Immature natural killer cell (primary cell): Measurements from ENCODE around the gene OOSP3. TPM values are rescaled to one million over a fixed set of nuclear protein-coding genes. Genes with fewer than 3 reads are reported as not detected.
A peak's percentile ranks its signal among the peaks of the same experiment; 100 is the strongest.
"Not testable (repeated sequence)": the region's sequence is repeated elsewhere in the genome, so short reads cannot be mapped to it uniquely, and the experiment has no call there.

Source experiments
- DNase-seq, 3 donors: peaks; one replicate each; pipeline ENCODE4 v3.0.0; 2022; ENCODE audit warnings: mixed read lengths in 1 of 3
- H3K27ac Mint-ChIP-seq, 6 donors: one replicate each; pipeline ENCODE4 v1.8.0; 2020; ENCODE audit warnings: mixed read lengths in 6 of 6, mild to moderate bottlenecking in 5 of 6, inconsistent platforms in 4 of 6, moderate library complexity in 3 of 6
- H3K27me3 Mint-ChIP-seq, 3 donors: one replicate each; pipeline ENCODE4 v1.8.0; 2020 to 2021; ENCODE audit warnings: low read depth in 3 of 3, mild to moderate bottlenecking in 3 of 3, mixed read lengths in 3 of 3, moderate library complexity in 3 of 3, inconsistent platforms in 1 of 3
- H3K36me3 Mint-ChIP-seq, 3 donors: one replicate each; pipeline ENCODE4 v1.8.0; 2020; ENCODE audit warnings: mixed read lengths in 3 of 3, inconsistent platforms in 2 of 3, mild to moderate bottlenecking in 2 of 3
- H3K4me1 Mint-ChIP-seq, 2 donors: one replicate each; pipeline ENCODE4 v1.8.0; 2020; ENCODE audit warnings: inconsistent platforms in 2 of 2, mild to moderate bottlenecking in 2 of 2, mixed read lengths in 2 of 2, moderate library complexity in 1 of 2
- H3K4me3 Mint-ChIP-seq, 5 donors: one replicate each; pipeline ENCODE4 v1.8.0; 2020; ENCODE audit warnings: mild to moderate bottlenecking in 5 of 5, mixed read lengths in 5 of 5, inconsistent platforms in 3 of 5, moderate library complexity in 3 of 5
- H3K9me3 Mint-ChIP-seq, 6 donors: one replicate each; pipeline ENCODE4 v1.8.0; 2020; ENCODE audit warnings: mild to moderate bottlenecking in 6 of 6, mixed read lengths in 6 of 6, inconsistent platforms in 4 of 6, moderate library complexity in 3 of 6
- polyA plus RNA-seq, 3 donors: library from polyadenylated mRNA; unstranded; fragments of 300-500 nt; fragmentation: Illumina TruSeq; gene quantifications; one replicate each; pipeline ENCODE4 v1.2.3, GENCODE V29; 2021

Gene OOSP3
- polyA plus RNA-seq, 3 donors from 2014 or later, result not detected

DNA sequence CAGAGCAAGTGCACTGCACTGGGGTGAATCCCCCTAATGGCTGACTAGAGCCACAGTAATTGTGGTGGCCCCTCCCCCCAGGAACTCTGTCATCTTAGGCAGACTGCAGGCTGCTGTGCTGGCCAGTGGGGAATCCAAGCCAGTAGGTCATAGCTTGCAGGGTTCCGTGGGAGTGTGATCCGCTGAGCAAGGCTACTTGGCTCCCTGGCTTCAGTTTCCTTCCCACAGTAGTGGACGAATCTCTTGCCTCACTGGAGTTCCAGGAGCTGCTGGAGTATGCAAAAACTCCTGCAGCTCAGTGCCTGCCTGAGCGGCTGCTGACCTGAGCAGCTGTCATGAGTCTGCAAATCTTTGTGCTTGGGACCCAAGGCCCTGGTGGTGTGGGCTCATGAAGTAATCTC, 13.2 kb downstream of the OOSP3 start:
- peaks cover 3 to 14% (median 10%) of the 10 kb centered on the region in 3 donors for H3K27me3 Mint-ChIP-seq
- H3K9me3 Mint-ChIP-seq, result peaks cover 18 to 39% (median 33%) of the 10 kb centered on the region in 6 donors
- H3K4me1 Mint-ChIP-seq, result no peaks in the 10 kb centered on the region
- no peak overlapping the region for H3K27ac Mint-ChIP-seq
- H3K36me3 Mint-ChIP-seq, result peaks cover 0 to 10% (median 0%) of the 10 kb centered on the region in 3 donors
- H3K4me3 Mint-ChIP-seq, result no peak overlapping the region
- no peak for DNase-seq

DNA sequence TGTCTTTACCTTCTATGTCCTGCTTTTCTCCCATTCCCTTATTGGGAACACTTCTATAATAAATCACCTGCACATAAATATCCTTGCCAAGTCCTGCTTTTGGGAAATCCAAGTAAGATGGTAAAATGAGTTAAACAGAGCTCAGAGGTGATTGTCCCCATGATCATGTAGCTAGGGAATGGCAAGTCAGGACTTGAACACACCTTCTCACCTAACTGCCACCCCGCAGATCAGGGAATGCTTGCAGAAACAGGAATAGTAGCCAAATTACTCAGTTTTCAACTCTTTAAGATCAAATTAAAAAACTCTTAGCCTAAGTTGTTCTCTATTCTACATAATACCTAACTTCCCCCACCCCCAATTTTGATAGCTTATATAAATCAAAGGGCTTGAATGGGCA, 16.0 kb downstream of the OOSP3 start:
- H3K4me1 Mint-ChIP-seq, result no peaks in the 10 kb centered on the region
- peaks cover 0 to 16% (median 3%) of the 10 kb centered on the region in 3 donors for H3K27me3 Mint-ChIP-seq

DNA sequence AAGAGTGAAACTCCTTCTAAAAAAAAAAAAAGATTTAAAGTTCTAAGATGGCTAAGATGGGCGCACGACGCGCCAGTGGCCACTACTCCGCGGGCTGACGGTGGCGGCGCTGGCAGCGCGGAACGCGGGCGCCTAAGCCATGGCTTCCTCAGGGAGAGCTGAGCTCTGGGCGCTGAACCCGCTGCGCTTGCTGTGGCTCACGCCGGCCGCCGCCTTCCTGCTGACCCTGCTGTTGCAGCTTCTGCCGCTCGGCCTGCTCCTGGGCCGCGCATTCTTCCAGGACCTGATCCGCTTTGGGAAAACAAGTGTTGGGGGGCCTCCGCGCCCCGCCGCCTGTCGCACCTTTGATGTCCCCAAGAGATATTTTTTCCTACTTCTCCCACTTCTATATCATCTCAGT, 19.5 kb downstream of the OOSP3 start:
- no peak overlapping the region for H3K27ac Mint-ChIP-seq
- H3K9me3 Mint-ChIP-seq, result peaks cover 0 to 8% (median 0%) of the 10 kb centered on the region in 6 donors
- H3K27me3 Mint-ChIP-seq, result peaks cover 0 to 19% (median 4%) of the 10 kb centered on the region in 3 donors
- DNase-seq, result no peak
- no peaks in the 10 kb centered on the region for H3K4me1 Mint-ChIP-seq
- no peaks in the 10 kb centered on the region for H3K36me3 Mint-ChIP-seq
- no peak overlapping the region for H3K4me3 Mint-ChIP-seq

More for the DNA sequence above, 16.0 kb downstream of the OOSP3 start:
- H3K9me3 Mint-ChIP-seq, result peaks cover 7 to 14% (median 12%) of the 10 kb centered on the region in 6 donors
- no peak overlapping the region for H3K4me3 Mint-ChIP-seq
- DNase-seq, result no peak
- peaks cover 0 to 4% (median 0%) of the 10 kb centered on the region in 3 donors for H3K36me3 Mint-ChIP-seq
- H3K27ac Mint-ChIP-seq, result no peak overlapping the region

DNA sequence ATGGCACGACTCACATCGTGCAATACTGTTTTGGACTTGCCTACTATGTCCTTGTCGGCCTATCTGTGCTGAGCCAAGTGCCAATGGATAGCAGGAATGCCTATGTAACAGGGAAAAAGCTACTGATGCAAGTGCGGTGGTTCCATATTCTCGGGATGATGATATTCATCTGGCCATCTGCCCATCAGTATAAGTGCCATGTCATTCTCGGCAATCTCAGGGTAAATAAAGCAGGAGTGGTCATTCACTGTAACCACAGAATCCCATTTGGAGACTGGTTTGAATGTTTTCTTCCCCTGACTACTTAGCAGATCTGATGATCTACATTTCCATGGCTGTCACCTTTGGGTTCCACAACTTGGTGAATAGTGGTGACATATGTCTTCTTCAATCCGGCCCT, 20.1 kb downstream of the OOSP3 start:
- Mint-ChIP-seq H3K36me3 (no peaks in the 10 kb centered on the region), H3K27ac (no peak overlapping the region), H3K27me3 (peaks cover 0 to 22% (median 4%) of the 10 kb centered on the region in 3 donors), H3K4me3 (no peak overlapping the region), H3K9me3 (peaks cover 0 to 9% (median 0%) of the 10 kb centered on the region in 6 donors), H3K4me1 (no peaks in the 10 kb centered on the region)
- DNase-seq, result no peak

DNA sequence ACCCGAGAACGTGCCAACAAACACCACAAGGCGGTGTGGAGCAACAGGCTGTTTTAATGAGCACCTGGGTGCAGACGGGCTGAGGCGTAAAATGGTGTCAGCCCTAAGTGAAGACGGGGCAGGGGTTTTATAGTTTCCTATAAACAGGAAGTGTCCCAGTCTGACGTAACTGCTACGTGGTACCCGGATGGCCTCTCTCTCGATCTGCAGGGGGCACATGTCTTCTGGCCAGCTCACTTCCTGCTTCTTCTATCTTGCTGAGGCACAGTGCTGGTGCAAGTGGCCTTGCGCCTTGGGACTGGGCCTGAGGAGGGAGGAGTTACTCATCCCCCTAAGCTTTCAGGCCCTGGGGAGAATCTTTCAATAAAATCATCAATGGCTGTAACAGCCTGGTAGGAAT, 20.9 kb downstream of the OOSP3 start:
- no peak overlapping the region for H3K27ac Mint-ChIP-seq
- H3K27me3 Mint-ChIP-seq, result peaks cover 0 to 16% (median 4%) of the 10 kb centered on the region in 3 donors
- no peaks in the 10 kb centered on the region for H3K4me1 Mint-ChIP-seq
- no peaks in the 10 kb centered on the region for H3K36me3 Mint-ChIP-seq
- no peak for DNase-seq
- H3K9me3 Mint-ChIP-seq, result peaks cover 0 to 9% (median 0%) of the 10 kb centered on the region in 6 donors
- H3K4me3 Mint-ChIP-seq, result no peak overlapping the region

DNA sequence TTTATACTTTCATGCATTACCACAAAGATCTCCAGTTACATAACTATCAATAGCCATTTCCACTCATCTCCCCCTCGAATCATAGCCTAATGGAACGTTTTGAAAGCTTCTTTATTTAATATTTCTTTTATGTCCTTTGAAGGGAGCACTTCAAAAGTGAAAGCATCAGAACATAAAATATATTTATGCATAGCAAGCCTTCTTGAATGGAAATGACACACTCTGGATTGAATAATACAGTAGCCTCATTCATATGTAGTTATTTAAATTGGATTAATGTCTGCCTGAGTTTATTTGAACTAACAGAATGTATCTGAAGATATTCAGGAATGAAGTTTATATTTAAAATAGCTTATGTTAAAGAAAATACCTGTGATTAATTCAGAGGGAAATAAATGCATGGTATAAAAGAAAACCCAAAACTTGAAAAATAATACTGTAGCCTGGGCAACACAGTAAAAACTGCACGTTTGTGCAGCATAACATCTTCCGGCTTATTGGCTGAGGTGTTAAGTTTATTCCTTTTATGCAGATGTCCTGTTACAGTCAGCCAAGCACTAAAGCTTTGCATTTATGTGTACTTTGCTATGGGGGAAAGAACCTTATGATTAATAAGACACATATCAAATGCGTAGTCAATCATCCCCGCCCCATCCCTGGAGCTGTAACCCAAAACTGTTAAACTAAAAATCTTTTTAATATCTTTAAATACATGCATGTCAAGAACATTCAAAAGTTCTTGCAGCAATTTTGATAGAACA, 22.0 kb downstream of the OOSP3 start:
- Mint-ChIP-seq H3K27me3 (peaks cover 0 to 14% (median 6%) of the 10 kb centered on the region in 3 donors), H3K4me3 (no peak overlapping the region), H3K27ac (no peak overlapping the region), H3K36me3 (no peaks in the 10 kb centered on the region), H3K9me3 (peaks cover 0 to 7% (median 0%) of the 10 kb centered on the region in 6 donors), H3K4me1 (no peaks in the 10 kb centered on the region)
- no peak for DNase-seq

DNA sequence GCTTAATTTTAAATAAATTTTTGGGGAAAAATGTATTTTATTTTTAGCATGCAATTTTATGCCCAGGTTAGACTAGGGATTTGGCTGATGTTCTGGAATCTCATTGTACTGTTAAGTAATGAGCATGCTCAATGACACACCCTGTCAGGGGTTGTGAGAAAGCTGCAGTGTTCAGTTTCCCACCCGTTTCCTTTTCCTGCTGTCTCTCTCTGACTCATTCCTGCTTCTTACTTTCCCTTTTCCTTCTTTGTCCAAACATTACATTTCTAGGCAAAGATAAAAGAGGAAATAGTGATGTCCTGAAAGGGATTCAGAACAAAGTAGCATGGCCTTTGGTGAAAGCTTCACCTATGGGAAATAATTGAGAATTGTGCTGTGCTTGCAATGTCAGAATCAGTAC, 22.7 kb downstream of the OOSP3 start:
- DNase-seq, result no peak
- H3K27me3 Mint-ChIP-seq, result peaks cover 0 to 10% (median 7%) of the 10 kb centered on the region in 3 donors
- H3K4me3 Mint-ChIP-seq, result no peak overlapping the region

DNA sequence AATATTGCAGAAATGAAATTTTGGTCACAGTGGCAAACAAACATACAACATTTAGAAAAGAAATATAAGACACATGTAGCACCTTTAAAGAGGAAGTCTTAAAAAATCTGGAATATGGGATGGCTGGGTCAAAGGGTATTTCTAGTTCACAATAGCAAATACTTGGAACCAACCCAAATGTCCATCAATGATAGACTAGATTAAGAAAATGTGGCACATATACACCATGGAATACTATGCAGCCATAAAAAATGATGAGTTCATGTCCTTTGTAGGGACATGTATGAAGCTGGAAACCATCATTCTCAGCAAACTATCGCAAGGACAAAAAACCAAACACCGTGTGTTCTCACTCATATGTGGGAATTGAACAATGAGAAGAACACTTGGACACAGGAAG, 25.0 kb downstream of the OOSP3 start:
- peaks cover 0 to 10% (median 4%) of the 10 kb centered on the region in 3 donors for H3K27me3 Mint-ChIP-seq
- DNase-seq, H3K27ac Mint-ChIP-seq, H3K9me3 Mint-ChIP-seq, H3K36me3 Mint-ChIP-seq, H3K4me3 Mint-ChIP-seq, H3K4me1 Mint-ChIP-seq: not testable (repeated sequence)

More for the DNA sequence above, 22.7 kb downstream of the OOSP3 start:
- Mint-ChIP-seq H3K27ac (no peak overlapping the region), H3K9me3 (peaks cover 0 to 10% (median 0%) of the 10 kb centered on the region in 6 donors), H3K4me1 (no peaks in the 10 kb centered on the region), H3K36me3 (no peaks in the 10 kb centered on the region)

DNA sequence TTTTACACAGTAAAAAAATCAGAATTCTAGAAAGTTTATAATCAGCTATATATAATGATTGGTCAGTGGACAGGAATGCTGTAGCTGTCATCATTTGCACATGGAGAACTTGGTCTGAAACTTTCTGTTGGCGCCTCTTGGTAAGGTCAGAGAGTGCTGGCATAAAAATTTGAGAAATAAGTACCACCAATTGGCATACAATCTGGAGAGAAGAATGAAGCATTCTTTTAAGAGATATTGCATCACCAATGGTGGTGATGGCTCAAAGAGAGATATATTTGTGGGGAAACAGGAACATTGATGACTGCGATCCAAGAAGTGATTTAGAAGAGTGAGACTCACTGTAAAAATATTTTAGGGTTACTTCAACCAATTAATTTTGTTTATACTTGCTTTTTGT, 39.9 kb downstream of the OOSP3 start:
- H3K9me3 Mint-ChIP-seq, result peaks cover 9 to 30% (median 16%) of the 10 kb centered on the region in 6 donors
- no peak overlapping the region for H3K27ac Mint-ChIP-seq
- no peak overlapping the region for H3K4me3 Mint-ChIP-seq
- no peaks in the 10 kb centered on the region for H3K4me1 Mint-ChIP-seq
- DNase-seq, result no peak
- H3K36me3 Mint-ChIP-seq, result peaks cover 3 to 10% (median 4%) of the 10 kb centered on the region in 3 donors
- H3K27me3 Mint-ChIP-seq, result peaks cover 0 to 2% (median under 1%) of the 10 kb centered on the region in 3 donors

DNA sequence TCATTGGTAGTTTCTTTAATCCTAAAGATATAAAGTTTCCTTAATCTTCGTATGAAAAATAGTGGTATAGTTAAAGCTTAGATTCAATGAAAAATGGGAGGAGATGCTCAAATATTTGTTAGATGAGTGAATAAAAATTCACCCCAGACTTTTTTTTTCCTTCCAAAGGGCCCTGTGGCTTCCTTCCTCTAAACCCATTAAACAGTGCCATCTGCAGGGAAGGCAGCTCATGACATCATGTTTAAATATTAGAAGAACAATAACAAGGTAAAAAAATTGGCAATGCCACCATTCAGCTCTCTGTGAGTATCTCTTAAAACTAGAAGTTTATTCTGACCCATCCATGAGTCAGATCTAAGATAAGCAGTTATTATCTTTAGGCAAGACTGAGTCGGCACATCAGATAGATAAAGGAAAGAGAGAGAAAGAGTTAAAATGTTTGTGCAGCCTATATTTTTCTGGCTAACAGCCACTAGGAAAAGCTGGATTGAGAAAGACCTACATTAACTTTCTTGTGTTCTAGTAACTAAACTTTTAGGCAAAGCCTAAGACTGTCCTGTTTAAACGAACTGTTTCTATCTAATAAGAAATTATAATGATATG, 40.5 kb downstream of the OOSP3 start:
- no peak overlapping the region for H3K4me3 Mint-ChIP-seq
- peak in 1 of 3 donors; percentile 2 for DNase-seq
- H3K27me3 Mint-ChIP-seq, result peaks cover 0 to 5% (median 0%) of the 10 kb centered on the region in 3 donors
- H3K36me3 Mint-ChIP-seq, result peaks cover 3 to 13% (median 4%) of the 10 kb centered on the region in 3 donors
- peaks cover 12 to 34% (median 21%) of the 10 kb centered on the region in 6 donors for H3K9me3 Mint-ChIP-seq
- H3K27ac Mint-ChIP-seq, result no peak overlapping the region
- H3K4me1 Mint-ChIP-seq, result no peaks in the 10 kb centered on the region

DNA sequence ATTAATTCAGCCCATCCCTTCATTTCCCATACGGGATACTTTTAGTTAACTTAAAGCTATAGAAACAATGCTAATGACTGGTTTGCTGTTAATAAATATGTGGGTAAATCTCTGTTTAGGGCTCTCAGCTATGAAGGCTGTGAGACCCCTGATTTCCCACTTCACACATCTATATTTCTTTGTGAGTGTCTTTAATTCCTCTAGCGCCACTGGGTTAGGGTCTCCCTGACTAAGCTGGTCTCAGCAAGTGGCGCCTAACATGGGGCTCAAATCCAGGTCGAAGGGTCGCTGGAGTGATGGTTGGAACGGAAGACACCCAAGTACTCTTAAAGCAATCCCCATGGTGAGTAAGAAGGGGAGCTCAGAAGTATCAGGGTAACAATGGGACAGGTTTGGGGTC, 45.2 kb downstream of the OOSP3 start:
- Mint-ChIP-seq H3K4me3 (no peak overlapping the region), H3K27me3 (peaks cover 0 to 3% (median 2%) of the 10 kb centered on the region in 3 donors), H3K4me1 (no peaks in the 10 kb centered on the region), H3K36me3 (peaks cover 0 to 20% (median 7%) of the 10 kb centered on the region in 3 donors), H3K9me3 (peaks cover 25 to 66% (median 48%) of the 10 kb centered on the region in 6 donors), H3K27ac (no peak overlapping the region)
- no peak for DNase-seq

DNA sequence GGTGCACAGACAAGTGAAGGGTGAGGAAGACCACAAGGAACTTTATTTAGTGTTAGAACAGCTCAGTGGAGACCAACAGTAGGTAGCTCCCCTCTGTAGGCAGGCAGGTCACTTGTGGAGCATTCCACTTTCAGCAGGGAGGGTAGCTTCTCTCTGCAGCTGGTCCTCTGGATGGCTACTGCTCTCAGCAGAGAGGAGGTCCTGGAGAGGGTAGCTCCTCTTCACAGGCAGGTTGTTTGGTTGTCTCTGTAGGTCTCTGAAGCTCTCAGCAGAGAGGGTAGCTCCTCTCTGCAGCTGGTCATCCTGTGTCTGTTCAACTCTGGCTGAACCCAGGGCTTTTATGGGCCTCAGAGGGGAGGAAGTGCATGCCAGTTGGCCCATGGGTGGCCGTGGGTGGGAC, 53.1 kb downstream of the OOSP3 start:
- Mint-ChIP-seq H3K36me3 (peaks cover 0 to 4% (median 0%) of the 10 kb centered on the region in 3 donors), H3K4me1 (no peaks in the 10 kb centered on the region), H3K27me3 (peaks cover 0 to 1% (median 0%) of the 10 kb centered on the region in 3 donors), H3K4me3 (no peak overlapping the region), H3K9me3 (peaks cover 2 to 14% (median 8%) of the 10 kb centered on the region in 6 donors), H3K27ac (no peak overlapping the region)
- DNase-seq, result no peak

DNA sequence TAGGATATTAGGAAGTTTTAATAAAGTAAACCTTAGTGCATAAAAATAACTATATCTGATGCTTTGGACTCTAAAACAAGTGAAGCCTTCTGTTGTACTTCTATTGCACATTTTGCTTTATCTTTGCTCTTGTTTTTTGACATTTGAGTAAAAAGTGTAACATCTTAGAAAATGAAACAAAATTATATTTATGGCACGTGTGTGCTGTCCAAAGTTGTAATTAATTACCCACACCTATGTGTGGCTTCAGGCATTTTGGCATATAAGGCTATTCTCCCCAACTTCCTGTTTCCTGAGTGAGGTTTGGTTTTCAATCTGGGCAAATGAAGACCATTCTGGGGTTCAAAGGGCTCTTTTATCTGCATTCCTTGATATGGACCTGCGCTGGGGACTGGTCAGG, 59.5 kb downstream of the OOSP3 start, which contains the start of gene OOSP1:
OOSP1 (plus strand) TSS at position 301 of the 400 bp plus-strand sequence; CDS start at position 324, 23 bp downstream.
- H3K36me3 Mint-ChIP-seq, result no peaks in the 10 kb centered on the region
- H3K4me1 Mint-ChIP-seq, result no peaks in the 10 kb centered on the region
- H3K27ac Mint-ChIP-seq, result no peak within 1 kb of the TSS
- H3K9me3 Mint-ChIP-seq, result no peaks in the 10 kb centered on the region
- peaks cover 0 to 4% (median 1%) of the 10 kb centered on the region in 3 donors for H3K27me3 Mint-ChIP-seq
- no peak within 1 kb of the TSS for H3K4me3 Mint-ChIP-seq
- DNase-seq, result no peak

DNA sequence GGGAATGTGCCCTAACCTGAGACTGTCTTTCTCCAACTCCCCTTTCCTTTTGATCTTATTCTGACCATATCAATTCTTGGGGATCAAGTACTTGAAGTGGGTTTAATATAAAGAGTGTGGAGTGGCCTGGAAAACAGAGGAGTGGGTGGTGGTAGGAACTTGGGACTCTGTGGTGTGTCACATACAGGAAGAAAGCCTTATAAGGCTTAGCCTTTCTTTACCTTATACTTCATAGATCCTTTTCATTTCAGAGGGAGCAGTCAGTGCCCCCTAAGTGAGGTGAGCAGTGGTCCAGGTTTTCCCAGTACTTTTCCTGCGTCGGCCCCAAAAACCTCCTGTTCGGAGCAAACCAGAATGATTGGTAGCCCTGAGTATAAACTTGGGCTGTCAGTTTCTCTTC, 60.1 kb downstream of the OOSP3 start:
- Mint-ChIP-seq H3K36me3 (no peaks in the 10 kb centered on the region), H3K27me3 (peaks cover 0 to 4% (median 1%) of the 10 kb centered on the region in 3 donors), H3K9me3 (no peaks in the 10 kb centered on the region), H3K4me3 (no peak overlapping the region), H3K4me1 (no peaks in the 10 kb centered on the region), H3K27ac (no peak overlapping the region)
- DNase-seq, result no peak
